K562 (cell line): ENCODE data around the gene SAE1. TPM values are rescaled to one million over a fixed set of nuclear protein-coding genes. Genes with fewer than 3 reads are reported as not detected.

Source experiments
- HIVEP1 ChIP-seq: fragments of 250-450 bp; sonication (Bioruptor Pico); IDR thresholded peaks from 2 replicates; pipeline ENCODE4 v1.4.0; 2020; ENCODE audit warnings: mild to moderate bottlenecking
- HOXB6 ChIP-seq: fragments of 250-450 bp; sonication (Bioruptor Pico); IDR thresholded peaks from 2 replicates; pipeline ENCODE4 v1.5.1; 2022; ENCODE audit warnings: mild to moderate bottlenecking, borderline replicate concordance
- KLF6 ChIP-seq: fragments of 250-450 bp; sonication (Bioruptor Pico); IDR thresholded peaks from 2 replicates; pipeline ENCODE4 v1.4.0; 2020; ENCODE audit warnings: mild to moderate bottlenecking, moderate library complexity, borderline replicate concordance
- PCBP2 ChIP-seq: fragments of 200-400 bp; formaldehyde crosslinking; IDR thresholded peaks from 2 replicates; pipeline ENCODE4 v1.6.1; 2018; ENCODE audit warnings: low read length, low read depth, mild to moderate bottlenecking, moderate library complexity; ENCODE audit not compliant: poor library complexity, severe bottlenecking
- POLR3A ChIP-seq: IDR thresholded peaks from 2 replicates; pipeline ENCODE4 v1.6.1; 2011; ENCODE audit warnings: borderline replicate concordance, mild to moderate bottlenecking, moderate library complexity; ENCODE audit not compliant: insufficient read length, insufficient read depth; ENCODE audit errors: extremely low read depth
- RFX7 ChIP-seq: fragments of 250-450 bp; sonication (Bioruptor Pico); IDR thresholded peaks from 2 replicates; pipeline ENCODE4 v1.5.1; 2021; ENCODE audit warnings: mild to moderate bottlenecking
- RUNX1 ChIP-seq: sonication (generic); IDR thresholded peaks from 2 replicates; pipeline ENCODE4 v1.6.1; 2016; ENCODE audit warnings: antibody characterized with exemption, low read depth
- SUPT5H ChIP-seq: fragments of 450-650 bp; IDR thresholded peaks from 2 replicates; pipeline ENCODE4 v1.6.1; 2016
- ZKSCAN3 ChIP-seq: fragments of 250-450 bp; sonication (Bioruptor Pico); IDR thresholded peaks from 2 replicates; pipeline ENCODE4 v1.4.0; 2020
- ZNF253 ChIP-seq: fragments of 250-450 bp; sonication (Bioruptor Pico); conservative IDR thresholded peaks from 2 replicates; pipeline ENCODE4 v1.6.1; 2021; ENCODE audit warnings: mild to moderate bottlenecking
- ZNF282 ChIP-seq: sonication (generic); formaldehyde crosslinking; IDR thresholded peaks from 2 replicates; pipeline ENCODE4 v1.8.1; 2023; ENCODE audit warnings: missing genetic modification reagents
- ZNF354B ChIP-seq: fragments of 250-450 bp; sonication (Bioruptor Pico); IDR thresholded peaks from 2 replicates; pipeline ENCODE4 v1.4.0; 2020
- ZSCAN29 ChIP-seq: fragments of 450-650 bp; IDR thresholded peaks from 2 replicates; pipeline ENCODE4 v1.6.1; 2017
- polyA plus RNA-seq, 8 experiments: library from polyadenylated mRNA; depleted of rRNA in 4 of 8; stranded (reverse) in 5 of 8; unstranded in 3 of 8; fragments of >200 nt; fragmentation: Nextera tagmentation in 2 of 8; fragmentation: Illumina TruSeq in 1 of 8; extraction: Ambion mirVana in 2 of 8; extraction: Trizol in 1 of 8; gene quantifications; 2 replicates each; pipeline versions ENCODE4 v1.2.1 to v1.2.3, GENCODE V29; 2011 to 2014; ENCODE audit warnings: inconsistent platforms in 1 of 8, missing spikeins in 1 of 8
- total RNA-seq, 7 experiments: library from RNA; depleted of rRNA in 6 of 7; stranded (reverse); fragments of >200 nt in 6 of 7; fragmentation: Illumina TruSeq in 2 of 7; extraction: Trizol in 2 of 7; gene quantifications; 2 replicates each; pipeline versions ENCODE4 v1.2.1 to v1.2.3, GENCODE V29; 2011 to 2021; ENCODE audit warnings: low replicate concordance in 1 of 7
- TF ChIP-seq, protein P1 (sequence below): fragments of 450-650 bp; IDR thresholded peaks from 2 replicates; pipeline ENCODE4 v1.6.1; 2016; ENCODE audit warnings: mild to moderate bottlenecking
- TF ChIP-seq, protein P2 (sequence below): fragments of 250-450 bp; sonication (Bioruptor Pico); IDR thresholded peaks from 2 replicates; pipeline ENCODE4 v1.8.0; 2022; ENCODE audit warnings: inconsistent platforms, mild to moderate bottlenecking, moderate library complexity, borderline replicate concordance
- TF ChIP-seq, protein P3 (sequence below): fragments of 450-650 bp; IDR thresholded peaks from 2 replicates; pipeline ENCODE4 v1.6.1; 2016; ENCODE audit warnings: borderline replicate concordance
- TF ChIP-seq, protein P4 (sequence below): sonication (generic); formaldehyde crosslinking; IDR thresholded peaks from 2 replicates; pipeline ENCODE4 v1.8.1; 2022; ENCODE audit warnings: missing genetic modification reagents
- TF ChIP-seq, protein P5 (sequence below), 2 experiments: fragments of 450-650 bp; conservative IDR thresholded peaks; 2 replicates each; pipeline ENCODE4 v1.6.1; 2017; ENCODE audit warnings: mild to moderate bottlenecking in 2 of 2, moderate library complexity in 2 of 2

SAE1 gene
- total and polyA plus RNA-seq, 9 of the 15 experiments (the other 6 are each of a cell fraction or from before 2014, with no cell fraction given): 82.8 to 299 (median 217) TPM

DNA sequence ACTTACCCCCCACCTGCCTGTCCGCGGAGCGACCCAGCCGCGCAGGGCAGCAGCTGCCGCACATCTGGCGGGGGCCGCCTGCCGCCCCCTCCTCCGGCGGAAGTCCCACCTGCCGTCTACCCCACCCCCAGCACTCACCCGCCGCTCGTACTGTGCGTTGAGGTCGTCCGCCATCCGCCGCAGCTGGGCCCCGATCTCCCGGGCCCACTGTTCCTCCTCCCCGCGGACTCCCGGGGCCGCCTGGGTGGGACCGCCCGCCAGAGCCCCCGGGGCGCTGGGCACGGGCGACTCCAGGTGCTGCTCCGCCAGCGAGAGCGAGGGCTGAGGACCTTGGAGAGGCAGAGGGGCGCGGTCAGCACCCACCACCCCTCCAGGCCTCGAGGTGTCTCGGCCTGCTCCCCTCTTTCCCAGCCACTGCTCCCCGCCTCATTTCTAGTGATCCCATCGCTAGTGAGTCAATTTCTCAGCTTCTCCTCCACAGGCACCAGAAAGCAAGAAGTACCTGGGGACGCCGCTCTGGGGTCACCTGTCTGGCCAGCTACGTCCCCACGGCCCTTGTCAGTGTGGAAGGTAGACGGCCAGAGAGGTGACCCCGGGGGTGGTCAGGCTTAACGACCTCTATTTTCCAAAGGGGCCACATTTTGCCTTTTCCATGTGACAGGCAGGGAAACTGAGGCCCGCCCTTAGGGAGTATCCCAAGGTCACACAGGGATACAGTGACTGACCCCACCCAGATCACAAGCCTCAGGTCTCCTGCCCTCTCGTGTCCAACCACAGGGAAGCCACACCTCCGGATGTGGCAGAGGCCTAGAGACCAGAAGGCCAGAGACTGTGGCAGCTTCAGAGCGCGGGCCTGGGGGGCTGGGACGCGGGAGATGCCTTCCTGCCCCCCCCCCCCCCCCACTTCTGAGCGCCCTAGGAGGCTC, 96.1 kb downstream of the SAE1 start (continued):
- TF ChIP-seq HIVEP1 (CRISPR knock-in tag) (no peak), ZNF282 (CRISPR knock-in tag) (peak; percentile 63), KLF6 (CRISPR knock-in tag) (peak; percentile 77; the same call in 1 of the 2 replicates), ZNF253 (no peak), HOXB6 (CRISPR knock-in tag) (peak; percentile 2; the same call in 1 of the 2 replicates), RUNX1 (no peak; the same call in 1 of the 2 replicates), POLR3A (no peak), ZSCAN29 (0 out of 2 replicates have a peak, but pooled peaks have one; percentile 29), PCBP2 (peak; percentile 100), SUPT5H (peak; percentile 97), ZKSCAN3 (CRISPR knock-in tag) (no peak), ZNF354B (CRISPR knock-in tag) (no peak), RFX7 (no peak)
- TF ChIP-seq, protein P1, sequence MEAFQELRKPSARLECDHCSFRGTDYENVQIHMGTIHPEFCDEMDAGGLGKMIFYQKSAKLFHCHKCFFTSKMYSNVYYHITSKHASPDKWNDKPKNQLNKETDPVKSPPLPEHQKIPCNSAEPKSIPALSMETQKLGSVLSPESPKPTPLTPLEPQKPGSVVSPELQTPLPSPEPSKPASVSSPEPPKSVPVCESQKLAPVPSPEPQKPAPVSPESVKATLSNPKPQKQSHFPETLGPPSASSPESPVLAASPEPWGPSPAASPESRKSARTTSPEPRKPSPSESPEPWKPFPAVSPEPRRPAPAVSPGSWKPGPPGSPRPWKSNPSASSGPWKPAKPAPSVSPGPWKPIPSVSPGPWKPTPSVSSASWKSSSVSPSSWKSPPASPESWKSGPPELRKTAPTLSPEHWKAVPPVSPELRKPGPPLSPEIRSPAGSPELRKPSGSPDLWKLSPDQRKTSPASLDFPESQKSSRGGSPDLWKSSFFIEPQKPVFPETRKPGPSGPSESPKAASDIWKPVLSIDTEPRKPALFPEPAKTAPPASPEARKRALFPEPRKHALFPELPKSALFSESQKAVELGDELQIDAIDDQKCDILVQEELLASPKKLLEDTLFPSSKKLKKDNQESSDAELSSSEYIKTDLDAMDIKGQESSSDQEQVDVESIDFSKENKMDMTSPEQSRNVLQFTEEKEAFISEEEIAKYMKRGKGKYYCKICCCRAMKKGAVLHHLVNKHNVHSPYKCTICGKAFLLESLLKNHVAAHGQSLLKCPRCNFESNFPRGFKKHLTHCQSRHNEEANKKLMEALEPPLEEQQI: no peak
- TF ChIP-seq, protein P2, sequence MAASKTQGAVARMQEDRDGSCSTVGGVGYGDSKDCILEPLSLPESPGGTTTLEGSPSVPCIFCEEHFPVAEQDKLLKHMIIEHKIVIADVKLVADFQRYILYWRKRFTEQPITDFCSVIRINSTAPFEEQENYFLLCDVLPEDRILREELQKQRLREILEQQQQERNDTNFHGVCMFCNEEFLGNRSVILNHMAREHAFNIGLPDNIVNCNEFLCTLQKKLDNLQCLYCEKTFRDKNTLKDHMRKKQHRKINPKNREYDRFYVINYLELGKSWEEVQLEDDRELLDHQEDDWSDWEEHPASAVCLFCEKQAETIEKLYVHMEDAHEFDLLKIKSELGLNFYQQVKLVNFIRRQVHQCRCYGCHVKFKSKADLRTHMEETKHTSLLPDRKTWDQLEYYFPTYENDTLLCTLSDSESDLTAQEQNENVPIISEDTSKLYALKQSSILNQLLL: no peak
- TF ChIP-seq, protein P3, sequence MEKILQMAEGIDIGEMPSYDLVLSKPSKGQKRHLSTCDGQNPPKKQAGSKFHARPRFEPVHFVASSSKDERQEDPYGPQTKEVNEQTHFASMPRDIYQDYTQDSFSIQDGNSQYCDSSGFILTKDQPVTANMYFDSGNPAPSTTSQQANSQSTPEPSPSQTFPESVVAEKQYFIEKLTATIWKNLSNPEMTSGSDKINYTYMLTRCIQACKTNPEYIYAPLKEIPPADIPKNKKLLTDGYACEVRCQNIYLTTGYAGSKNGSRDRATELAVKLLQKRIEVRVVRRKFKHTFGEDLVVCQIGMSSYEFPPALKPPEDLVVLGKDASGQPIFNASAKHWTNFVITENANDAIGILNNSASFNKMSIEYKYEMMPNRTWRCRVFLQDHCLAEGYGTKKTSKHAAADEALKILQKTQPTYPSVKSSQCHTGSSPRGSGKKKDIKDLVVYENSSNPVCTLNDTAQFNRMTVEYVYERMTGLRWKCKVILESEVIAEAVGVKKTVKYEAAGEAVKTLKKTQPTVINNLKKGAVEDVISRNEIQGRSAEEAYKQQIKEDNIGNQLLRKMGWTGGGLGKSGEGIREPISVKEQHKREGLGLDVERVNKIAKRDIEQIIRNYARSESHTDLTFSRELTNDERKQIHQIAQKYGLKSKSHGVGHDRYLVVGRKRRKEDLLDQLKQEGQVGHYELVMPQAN: no peak
- TF ChIP-seq, protein P4, sequence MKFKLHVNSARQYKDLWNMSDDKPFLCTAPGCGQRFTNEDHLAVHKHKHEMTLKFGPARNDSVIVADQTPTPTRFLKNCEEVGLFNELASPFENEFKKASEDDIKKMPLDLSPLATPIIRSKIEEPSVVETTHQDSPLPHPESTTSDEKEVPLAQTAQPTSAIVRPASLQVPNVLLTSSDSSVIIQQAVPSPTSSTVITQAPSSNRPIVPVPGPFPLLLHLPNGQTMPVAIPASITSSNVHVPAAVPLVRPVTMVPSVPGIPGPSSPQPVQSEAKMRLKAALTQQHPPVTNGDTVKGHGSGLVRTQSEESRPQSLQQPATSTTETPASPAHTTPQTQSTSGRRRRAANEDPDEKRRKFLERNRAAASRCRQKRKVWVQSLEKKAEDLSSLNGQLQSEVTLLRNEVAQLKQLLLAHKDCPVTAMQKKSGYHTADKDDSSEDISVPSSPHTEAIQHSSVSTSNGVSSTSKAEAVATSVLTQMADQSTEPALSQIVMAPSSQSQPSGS (CRISPR knock-in tag): no peak
- TF ChIP-seq, protein P5, sequence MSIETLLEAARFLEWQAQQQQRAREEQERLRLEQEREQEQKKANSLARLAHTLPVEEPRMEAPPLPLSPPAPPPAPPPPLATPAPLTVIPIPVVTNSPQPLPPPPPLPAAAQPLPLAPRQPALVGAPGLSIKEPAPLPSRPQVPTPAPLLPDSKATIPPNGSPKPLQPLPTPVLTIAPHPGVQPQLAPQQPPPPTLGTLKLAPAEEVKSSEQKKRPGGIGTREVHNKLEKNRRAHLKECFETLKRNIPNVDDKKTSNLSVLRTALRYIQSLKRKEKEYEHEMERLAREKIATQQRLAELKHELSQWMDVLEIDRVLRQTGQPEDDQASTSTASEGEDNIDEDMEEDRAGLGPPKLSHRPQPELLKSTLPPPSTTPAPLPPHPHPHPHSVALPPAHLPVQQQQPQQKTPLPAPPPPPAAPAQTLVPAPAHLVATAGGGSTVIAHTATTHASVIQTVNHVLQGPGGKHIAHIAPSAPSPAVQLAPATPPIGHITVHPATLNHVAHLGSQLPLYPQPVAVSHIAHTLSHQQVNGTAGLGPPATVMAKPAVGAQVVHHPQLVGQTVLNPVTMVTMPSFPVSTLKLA (conservative IDR thresholded peaks at IDR 0.05): peak in 1 of 2 experiments; percentile 8; a peak in 1 of 4 replicates
